Gastrocnemius medialis (tissue), 4 donors: Measurements from ENCODE around the gene DEPDC4.

ENCODE experiments used
- POLR2A ChIP-seq, 2 donors: fragments of 450-650 bp; IDR thresholded peaks; one replicate each; pipeline ENCODE4 v1.6.1; 2017; ENCODE audit warnings: antibody characterized with exemption in 2 of 2, mild to moderate bottlenecking in 2 of 2, moderate library complexity in 2 of 2
- TF ChIP-seq, protein P1 (sequence below), 5 experiments: fragments of 450-650 bp in 3 of 5; fragments of 200-600 bp in 2 of 5; sonication (generic) in 2 of 5; IDR thresholded peaks in 4 of 5; conservative IDR thresholded peaks in 1 of 5; 1 replicate in 4 of 5; 2 replicates in 1 of 5; pipeline ENCODE4 v1.5.1; 2016 to 2019; ENCODE audit warnings: antibody characterized with exemption in 5 of 5, mild to moderate bottlenecking in 3 of 5, moderate library complexity in 3 of 5

DNA sequence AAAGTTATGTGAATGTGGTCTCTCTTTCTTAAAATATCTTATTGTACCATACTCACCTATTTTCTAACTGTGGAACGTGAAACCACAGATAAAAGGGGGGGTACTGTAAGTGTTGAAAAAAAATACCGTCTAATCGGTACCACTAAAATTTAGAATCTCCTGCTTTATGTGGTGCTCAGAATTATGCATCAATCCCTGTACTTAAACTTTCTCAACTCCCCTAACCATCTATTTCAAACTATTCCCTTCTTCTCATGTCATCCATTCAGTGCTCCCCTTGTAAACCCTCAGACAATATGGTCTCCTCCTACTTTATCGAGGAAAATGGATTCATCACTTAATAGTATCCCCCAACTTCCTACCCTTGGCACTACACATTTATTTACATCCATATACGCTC is 23.7 kb downstream of the DEPDC4 start:
- TF ChIP-seq, protein P1, sequence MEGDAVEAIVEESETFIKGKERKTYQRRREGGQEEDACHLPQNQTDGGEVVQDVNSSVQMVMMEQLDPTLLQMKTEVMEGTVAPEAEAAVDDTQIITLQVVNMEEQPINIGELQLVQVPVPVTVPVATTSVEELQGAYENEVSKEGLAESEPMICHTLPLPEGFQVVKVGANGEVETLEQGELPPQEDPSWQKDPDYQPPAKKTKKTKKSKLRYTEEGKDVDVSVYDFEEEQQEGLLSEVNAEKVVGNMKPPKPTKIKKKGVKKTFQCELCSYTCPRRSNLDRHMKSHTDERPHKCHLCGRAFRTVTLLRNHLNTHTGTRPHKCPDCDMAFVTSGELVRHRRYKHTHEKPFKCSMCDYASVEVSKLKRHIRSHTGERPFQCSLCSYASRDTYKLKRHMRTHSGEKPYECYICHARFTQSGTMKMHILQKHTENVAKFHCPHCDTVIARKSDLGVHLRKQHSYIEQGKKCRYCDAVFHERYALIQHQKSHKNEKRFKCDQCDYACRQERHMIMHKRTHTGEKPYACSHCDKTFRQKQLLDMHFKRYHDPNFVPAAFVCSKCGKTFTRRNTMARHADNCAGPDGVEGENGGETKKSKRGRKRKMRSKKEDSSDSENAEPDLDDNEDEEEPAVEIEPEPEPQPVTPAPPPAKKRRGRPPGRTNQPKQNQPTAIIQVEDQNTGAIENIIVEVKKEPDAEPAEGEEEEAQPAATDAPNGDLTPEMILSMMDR (IDR thresholded peaks at IDR 0.05 in 4 of 5, conservative IDR thresholded peaks at IDR 0.05 in 1 of 5), result no peak
- TF ChIP-seq POLR2A (IDR thresholded peaks at IDR 0.05), result no peak
